ENCODE results near the gene MBOAT7.

MBOAT7 gene

GRCh38 chr19:54160854-54161253 lies 28.5 kb downstream of the MBOAT7 start:
- peak in 2 of 3 experiments; percentile 26 to 50 for DNase-seq

- peak in 1 of 3 experiments; percentile 51 for DNase-seq
Measured at GRCh38 chr19:54160182-54160811, 29.1 kb downstream of the MBOAT7 start.

DNA sequence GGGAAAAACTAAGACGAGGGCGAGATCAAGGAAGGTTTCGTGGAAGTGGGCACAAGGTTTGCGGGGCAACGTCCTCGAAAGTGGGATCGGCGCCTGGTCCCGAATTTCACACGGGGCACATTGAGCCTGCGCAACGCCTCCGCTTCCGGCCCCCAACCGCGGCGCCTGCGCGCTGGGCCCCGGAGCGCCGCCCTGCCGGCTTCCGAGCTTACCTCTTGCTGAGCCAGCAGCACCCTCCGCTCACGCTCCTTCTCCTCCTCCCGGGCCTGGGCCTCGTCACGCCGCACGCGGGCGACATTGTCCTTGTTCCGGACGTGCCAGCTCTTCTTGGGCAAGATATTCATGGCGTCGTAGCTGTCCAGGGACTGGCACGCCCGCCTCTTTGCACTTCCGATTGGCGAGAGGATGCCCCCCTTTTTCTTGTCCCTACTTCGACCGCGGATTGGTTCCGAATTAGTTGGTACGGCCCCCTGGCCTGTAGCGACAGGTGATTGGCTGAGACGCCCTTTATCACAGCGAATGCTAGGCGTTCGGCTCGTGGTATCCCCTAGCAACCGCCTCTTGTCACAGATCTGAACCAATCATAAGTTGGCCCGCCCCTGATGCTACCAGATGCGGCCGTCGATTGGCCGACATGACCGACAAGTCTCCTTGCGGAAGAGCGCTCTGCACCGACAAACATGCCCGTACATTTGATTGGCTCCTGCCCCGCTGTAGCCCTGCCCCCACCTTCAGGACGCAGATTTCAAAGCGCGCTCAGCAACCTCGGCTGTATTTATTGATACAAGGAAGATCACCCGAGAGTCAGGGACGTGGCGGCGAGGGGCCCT lies 29.8 kb downstream of the MBOAT7 start, which contains the start of gene LENG1:
TSS of gene LENG1 (minus strand) at position 370 of the 830 bp plus-strand sequence. CDS start at position 344, 26 bp downstream.
- peak; percentile 99 to 100 (median 100) for DNase-seq

DNA sequence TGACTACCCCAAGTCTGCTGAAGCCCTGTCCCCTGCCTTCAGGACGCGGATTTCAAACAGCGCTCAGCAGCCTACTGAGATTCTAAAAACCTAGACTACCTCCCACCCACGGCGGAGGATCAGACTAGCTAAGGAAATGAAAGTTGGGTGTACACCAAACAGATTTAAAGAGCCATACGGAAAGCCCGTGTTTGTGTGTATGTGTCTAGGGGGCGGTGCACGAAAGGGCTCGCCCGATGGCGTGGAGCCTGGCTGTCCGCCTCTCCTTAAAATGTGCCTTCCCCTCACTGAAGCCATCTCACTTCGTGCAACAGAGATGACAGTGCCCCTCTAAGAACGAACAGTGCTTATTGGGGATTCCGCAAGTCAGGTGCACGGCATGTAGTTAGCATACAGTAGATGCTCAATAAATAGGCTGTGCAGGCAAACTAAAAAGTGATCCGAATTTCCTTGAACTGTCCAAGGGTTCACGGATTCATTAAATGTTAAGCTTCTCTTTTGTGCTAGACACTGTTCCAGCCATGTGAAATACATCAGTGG lies 30.5 kb downstream of the MBOAT7 start:
- no peak for DNase-seq

DNA sequence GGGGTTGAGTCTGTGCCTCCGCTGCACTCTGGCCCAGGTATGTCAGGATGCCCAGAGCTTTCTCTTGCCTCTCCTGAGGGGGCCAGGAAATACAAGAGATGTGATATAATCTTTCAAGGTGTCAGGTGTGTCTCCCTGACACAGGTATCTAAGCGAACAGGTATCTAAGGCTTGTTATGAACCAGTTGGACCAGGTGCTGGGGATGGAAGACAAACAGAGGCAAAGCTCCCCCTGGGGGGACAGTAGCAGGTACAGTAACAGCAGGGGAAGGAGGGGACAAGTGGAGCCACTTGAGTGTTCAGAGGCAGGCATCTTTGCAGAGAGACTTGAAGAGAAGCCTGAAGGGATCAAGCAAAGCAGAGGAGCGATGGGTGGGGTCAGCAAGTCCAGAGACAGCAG lies 32.4 kb downstream of the MBOAT7 start:
- no peak for DNase-seq

DNA sequence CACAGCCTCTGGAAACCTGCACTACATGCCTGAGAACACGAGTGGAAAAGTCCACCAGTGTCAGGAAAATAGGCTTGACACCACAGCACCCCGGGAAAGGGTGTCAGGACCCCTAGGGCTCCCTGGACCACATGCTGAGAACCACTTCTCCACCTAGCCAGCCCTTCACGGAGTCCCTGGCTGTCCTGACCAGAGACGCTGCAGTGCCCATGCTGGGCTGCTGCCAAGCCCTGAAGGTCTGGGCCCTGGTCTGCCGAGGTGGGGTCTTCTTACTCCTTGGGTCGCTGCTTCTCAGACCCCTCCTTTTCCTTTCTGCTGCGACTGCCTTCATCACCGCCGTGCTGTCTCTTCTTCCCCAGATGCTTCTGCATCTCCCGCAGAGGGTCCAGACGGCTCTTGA lies 32.9 kb downstream of the MBOAT7 start:
- no peak for DNase-seq

DNA sequence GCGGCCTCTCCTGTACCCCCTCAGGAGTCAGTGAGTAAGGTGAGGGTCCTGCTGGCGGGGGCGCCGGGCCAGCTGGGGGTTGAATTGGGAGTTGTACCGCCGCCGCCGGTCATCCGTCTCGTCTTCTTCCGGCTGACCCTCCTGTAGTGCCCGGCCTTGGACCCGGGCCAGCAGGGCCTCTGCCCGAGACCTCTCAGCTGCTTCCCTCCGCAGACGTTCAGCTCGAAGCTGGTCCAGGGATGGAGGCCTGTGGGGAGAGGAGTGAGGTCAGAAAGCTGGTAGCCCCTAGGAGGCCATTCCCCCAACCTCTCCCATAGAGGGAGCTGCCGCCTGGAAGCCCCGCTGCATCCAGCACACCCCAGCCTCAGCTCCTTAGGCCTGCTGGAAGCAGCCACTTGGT lies 33.7 kb downstream of the MBOAT7 start:
- DNase-seq: no peak

GRCh38 chr19:54154603-54155345 lies 34.6 kb downstream of the MBOAT7 start:
- no peak for DNase-seq

DNA sequence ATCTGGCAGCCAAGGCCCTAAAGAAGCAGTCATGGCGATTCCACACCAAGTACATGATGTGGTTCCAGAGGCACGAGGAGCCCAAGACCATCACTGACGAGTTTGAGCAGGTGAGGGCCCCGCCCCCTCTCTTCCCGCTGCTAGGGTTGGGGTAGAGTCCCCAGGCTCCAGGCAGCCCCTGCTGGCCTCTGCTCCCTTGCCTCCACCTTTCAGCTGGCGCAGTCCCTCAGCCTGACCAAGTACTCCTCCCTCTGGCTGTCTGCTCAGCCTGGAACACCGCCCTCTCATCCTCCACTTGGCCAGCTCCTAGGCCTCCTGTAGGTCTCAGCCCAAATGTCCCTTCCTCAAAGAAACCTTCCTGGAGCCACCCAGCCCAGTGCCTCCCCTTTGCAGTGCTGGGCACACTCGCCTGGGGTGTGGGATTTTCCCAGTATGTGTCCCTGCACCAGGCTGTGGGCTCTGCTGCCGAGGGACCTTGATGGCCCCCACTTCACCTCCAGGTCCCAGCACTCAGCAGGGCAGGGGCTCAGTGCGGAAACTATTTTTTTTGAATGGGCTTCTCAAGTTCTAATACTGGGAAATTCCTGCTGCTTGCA lies 35.6 kb downstream of the MBOAT7 start:
- DNase-seq: no peak

DNA sequence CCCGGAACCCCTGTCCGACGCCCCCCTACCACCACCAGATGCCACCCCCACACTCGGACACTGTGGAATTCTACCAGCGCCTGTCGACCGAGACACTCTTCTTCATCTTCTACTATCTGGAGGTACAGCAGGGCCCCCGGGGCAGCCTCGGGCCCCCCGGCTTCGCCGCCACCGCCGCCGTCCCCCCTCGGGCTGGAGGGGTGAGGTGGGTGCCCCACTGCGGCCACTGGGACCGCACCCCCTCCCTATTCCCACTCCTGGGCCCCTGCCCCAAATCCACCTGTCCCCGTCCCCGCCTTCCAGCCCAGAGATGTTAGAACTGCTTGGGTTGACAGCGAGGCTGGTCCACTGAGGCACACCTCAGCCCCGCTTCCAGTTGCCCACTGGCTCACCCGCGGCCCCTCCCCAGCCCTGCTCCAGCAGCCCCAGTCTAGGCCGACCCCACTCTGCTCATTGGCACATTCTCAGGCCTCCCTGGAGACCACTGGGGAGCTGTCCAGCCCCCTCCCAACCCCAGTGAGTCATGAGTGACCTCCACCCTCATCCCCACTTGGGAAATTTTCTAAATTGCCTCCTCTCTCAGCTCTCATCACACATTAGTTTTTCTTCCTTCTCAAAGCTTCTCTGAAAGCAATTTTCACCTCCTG lies 36.4 kb downstream of the MBOAT7 start:
- no peak for DNase-seq

DNA sequence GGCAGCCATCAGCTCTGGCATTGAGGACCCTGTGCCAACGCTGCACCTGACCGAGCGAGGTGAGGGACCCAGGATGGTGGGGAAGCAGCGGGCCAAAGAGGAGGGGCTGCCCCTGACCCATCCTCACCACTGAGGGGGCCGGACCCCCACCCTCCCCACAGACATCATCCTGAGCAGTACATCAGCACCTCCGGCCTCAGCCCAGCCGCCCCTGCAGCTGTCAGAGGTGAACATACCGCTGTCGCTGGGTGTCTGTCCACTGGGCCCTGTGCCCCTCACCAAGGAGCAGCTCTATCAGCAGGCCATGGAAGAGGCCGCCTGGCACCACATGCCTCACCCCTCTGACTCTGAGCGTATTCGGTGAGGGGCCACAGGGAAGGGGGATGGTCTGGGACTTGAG lies 37.1 kb downstream of the MBOAT7 start:
- DNase-seq: no peak

GRCh38 chr19:54151362-54152035 lies 37.9 kb downstream of the MBOAT7 start:
- DNase-seq: no peak

- no peak for DNase-seq
Measured at GRCh38 chr19:54149021-54149812, 40.2 kb downstream of the MBOAT7 start.

DNA sequence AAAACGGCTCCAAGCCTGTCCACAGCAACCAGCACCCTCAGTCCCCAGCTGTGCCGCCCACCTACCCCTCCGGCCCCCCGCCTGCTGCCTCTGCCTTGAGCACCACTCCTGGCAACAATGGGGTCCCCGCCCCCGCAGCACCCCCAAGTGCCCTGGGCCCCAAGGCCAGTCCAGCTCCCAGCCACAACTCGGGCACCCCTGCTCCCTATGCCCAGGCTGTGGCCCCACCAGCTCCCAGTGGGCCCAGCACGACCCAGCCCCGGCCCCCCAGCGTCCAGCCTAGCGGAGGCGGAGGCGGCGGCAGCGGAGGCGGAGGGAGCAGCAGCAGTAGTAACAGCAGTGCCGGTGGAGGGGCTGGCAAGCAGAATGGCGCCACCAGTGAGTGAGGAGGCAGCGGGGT lies 41.2 kb downstream of the MBOAT7 start:
- no peak for DNase-seq

- DNase-seq: no peak
Measured at GRCh38 chr19:54147676-54148075, 41.7 kb downstream of the MBOAT7 start.

GRCh38 chr19:54145541-54146158 lies 43.7 kb downstream of the MBOAT7 start:
- no peak for DNase-seq

GRCh38 chr19:54142166-54142780 lies 47.1 kb downstream of the MBOAT7 start:
- DNase-seq: no peak

GRCh38 chr19:54141356-54141755 lies 48.0 kb downstream of the MBOAT7 start:
- DNase-seq: no peak

GRCh38 chr19:54138489-54139256 lies 50.7 kb downstream of the MBOAT7 start:
- peak in 1 of 3 experiments; percentile 24 for DNase-seq

Data from NCI-H1417 (cell line).